ENCODE measurements around the gene SLC6A5.

The SLC6A5 gene

GRCh38 chr11:20597154-20597679, 2.2 kb upstream of the SLC6A5 start:
- no peak for TF ChIP-seq EZH2 (IDR thresholded peaks at IDR 0.05; ENCODE audit: borderline replicate concordance, low read depth, low read length, severe bottlenecking)
- TF ChIP-seq CTCF (IDR thresholded peaks at IDR 0.05; ENCODE audit: borderline replicate concordance, extremely low read depth, low read length, poor library complexity, severe bottlenecking) = no peak
- Histone ChIP-seq H3K4me1 (ENCODE audit: insufficient read depth, low read length) (no peaks in the 10 kb centered on the region), H2AFZ (ENCODE audit: low read depth, low read length) (no peak overlapping the region), H3K36me3 (ENCODE audit: insufficient read depth, low read length) (no peaks in the 10 kb centered on the region), H4K20me1 (ENCODE audit: insufficient read depth, low read length) (no peaks in the 10 kb centered on the region), H3K27ac (ENCODE audit: low read length) (no peak overlapping the region), H3K9ac (ENCODE audit: low read depth, low read length) (no peak overlapping the region), H3K4me2 (ENCODE audit: insufficient read depth, low read length) (no peak overlapping the region), H3K4me3 (ENCODE audit: low read depth in 1 of 2, low read length in 2 of 2) (no peak overlapping the region), H3K27me3 (ENCODE audit: insufficient read depth, low read length, poor library complexity) (no peaks in the 10 kb centered on the region), H3K9me3 (ENCODE audit: insufficient read depth, low read length, severe bottlenecking) (peaks cover 5% of the 10 kb centered on the region), H3K79me2 (ENCODE audit: insufficient read depth, low read length) (no peaks in the 10 kb centered on the region)
- DNase-seq (no peak), ATAC-seq (ENCODE audit: insufficient read depth, low read depth) (no peak)

GRCh38 chr11:20597680-20598484, 1.5 kb upstream of the SLC6A5 start:
- no peaks in the 10 kb centered on the region for H3K79me2 ChIP-seq (ENCODE audit: insufficient read depth, low read length)
- no peaks in the 10 kb centered on the region for H3K36me3 ChIP-seq (ENCODE audit: insufficient read depth, low read length)
- DNase-seq (no peak), ATAC-seq (ENCODE audit: insufficient read depth, low read depth) (no peak)
- H3K4me3 ChIP-seq (ENCODE audit: low read depth in 1 of 2, low read length in 2 of 2) = no peak overlapping the region
- H2AFZ ChIP-seq (ENCODE audit: low read depth, low read length) = no peak overlapping the region
- no peak overlapping the region for H3K27ac ChIP-seq (ENCODE audit: low read length)
- no peaks in the 10 kb centered on the region for H4K20me1 ChIP-seq (ENCODE audit: insufficient read depth, low read length)
- TF ChIP-seq CTCF (IDR thresholded peaks at IDR 0.05; ENCODE audit: borderline replicate concordance, extremely low read depth, low read length, poor library complexity, severe bottlenecking) = no peak
- no peak for TF ChIP-seq EZH2 (IDR thresholded peaks at IDR 0.05; ENCODE audit: borderline replicate concordance, low read depth, low read length, severe bottlenecking)
- H3K4me1 ChIP-seq (ENCODE audit: insufficient read depth, low read length) = no peaks in the 10 kb centered on the region
- H3K27me3 ChIP-seq (ENCODE audit: insufficient read depth, low read length, poor library complexity) = no peaks in the 10 kb centered on the region
- H3K4me2 ChIP-seq (ENCODE audit: insufficient read depth, low read length) = no peak overlapping the region
- H3K9me3 ChIP-seq (ENCODE audit: insufficient read depth, low read length, severe bottlenecking) = peaks cover 5% of the 10 kb centered on the region
- no peak overlapping the region for H3K9ac ChIP-seq (ENCODE audit: low read depth, low read length)

- no peaks in the 10 kb centered on the region for H3K27me3 ChIP-seq (ENCODE audit: insufficient read depth, low read length, poor library complexity)
- TF ChIP-seq EZH2 (IDR thresholded peaks at IDR 0.05; ENCODE audit: borderline replicate concordance, low read depth, low read length, severe bottlenecking) = no peak
- TF ChIP-seq CTCF (IDR thresholded peaks at IDR 0.05; ENCODE audit: borderline replicate concordance, extremely low read depth, low read length, poor library complexity, severe bottlenecking) = no peak
- no peak overlapping the region for H3K9ac ChIP-seq (ENCODE audit: low read depth, low read length)
- H3K4me2 ChIP-seq (ENCODE audit: insufficient read depth, low read length) = no peak overlapping the region
- ATAC-seq (ENCODE audit: insufficient read depth, low read depth) (no peak), DNase-seq (no peak)
- no peak overlapping the region for H2AFZ ChIP-seq (ENCODE audit: low read depth, low read length)
- H3K4me1 ChIP-seq (ENCODE audit: insufficient read depth, low read length) = no peaks in the 10 kb centered on the region
- H3K79me2 ChIP-seq (ENCODE audit: insufficient read depth, low read length) = no peaks in the 10 kb centered on the region
- peaks cover 5% of the 10 kb centered on the region for H3K9me3 ChIP-seq (ENCODE audit: insufficient read depth, low read length, severe bottlenecking)
- no peaks in the 10 kb centered on the region for H3K36me3 ChIP-seq (ENCODE audit: insufficient read depth, low read length)
- H4K20me1 ChIP-seq (ENCODE audit: insufficient read depth, low read length) = no peaks in the 10 kb centered on the region
- H3K27ac ChIP-seq (ENCODE audit: low read length) = no peak overlapping the region
- H3K4me3 ChIP-seq (ENCODE audit: low read depth in 1 of 2, low read length in 2 of 2) = no peak overlapping the region
These were observed 916 bp upstream of the SLC6A5 start for GRCh38 chr11:20598492-20598891.
